CD14-positive monocyte (primary cell): ENCODE data around the gene PVALEF. TPM values are rescaled to one million over a fixed set of nuclear protein-coding genes. Genes with fewer than 3 reads are reported as not detected.

Experiments
- DNase-seq, 3 donors: peaks; one replicate each; pipeline ENCODE4 v3.0.0-alpha.2; 2011 to 2022
- H2AFZ ChIP-seq: 2 replicates; pipeline ENCODE4 v1.6.0; 2012; ENCODE audit warnings: mild to moderate bottlenecking, low read depth, low read length, inconsistent platforms; ENCODE audit not compliant: insufficient read depth, poor library complexity, severe bottlenecking
- H3K27ac ChIP-seq, 2 donors: 1 replicate in 1 of 2; 2 replicates in 1 of 2; pipeline ENCODE4 v1.5.1; 2012 to 2013; ENCODE audit warnings: low read length in 2 of 2, control low read depth in 1 of 2, inconsistent platforms in 1 of 2, low read depth in 1 of 2, mild to moderate bottlenecking in 1 of 2
- H3K27me3 ChIP-seq, 2 donors: one replicate each; pipeline versions ENCODE4 v1.6.0 to v1.6.1; 2011 to 2013; ENCODE audit warnings: low read length in 2 of 2; ENCODE audit not compliant: control insufficient read depth in 2 of 2, insufficient read depth in 2 of 2
- H3K36me3 ChIP-seq, 2 donors: replicated peaks in 1 of 2; 1 replicate in 1 of 2; 2 replicates in 1 of 2; pipeline versions ENCODE4 v1.5.1 to v1.6.1; 2012 to 2013; ENCODE audit warnings: low read length in 2 of 2, control low read depth in 1 of 2, inconsistent platforms in 1 of 2, mild to moderate bottlenecking in 1 of 2; ENCODE audit not compliant: insufficient read depth in 2 of 2, control insufficient read depth in 1 of 2
- H3K4me1 ChIP-seq, 2 donors: 1 replicate in 1 of 2; 2 replicates in 1 of 2; pipeline versions ENCODE4 v1.5.1 to v1.6.1; 2012 to 2013; ENCODE audit warnings: low read length in 2 of 2, control low read depth in 1 of 2, inconsistent platforms in 1 of 2, mild to moderate bottlenecking in 1 of 2, moderate library complexity in 1 of 2; ENCODE audit not compliant: insufficient read depth in 2 of 2, control insufficient read depth in 1 of 2
- H3K4me2 ChIP-seq: replicated peaks from 2 replicates; pipeline ENCODE3; 2012; ENCODE audit warnings: low read length, moderate library complexity, mild to moderate bottlenecking; ENCODE audit not compliant: poor library complexity, severe bottlenecking; ENCODE audit errors: extremely low read depth
- H3K4me3 ChIP-seq, 3 experiments: fragments of 200-600 bp in 1 of 3; sonication (generic) in 1 of 3; replicated peaks in 1 of 3; 1 replicate in 2 of 3; 2 replicates in 1 of 3; pipeline ENCODE4 v1.5.1; 2011 to 2013; ENCODE audit warnings: low read length in 3 of 3, mild to moderate bottlenecking in 3 of 3, control low read depth in 2 of 3, low read depth in 2 of 3, inconsistent platforms in 1 of 3, moderate library complexity in 1 of 3
- H3K79me2 ChIP-seq: 2 replicates; pipeline ENCODE4 v1.6.0; 2012; ENCODE audit warnings: mild to moderate bottlenecking, control low read depth, inconsistent platforms, low read length, moderate library complexity; ENCODE audit not compliant: insufficient read depth
- H3K9ac ChIP-seq: 2 replicates; pipeline ENCODE4 v1.6.0; 2017; ENCODE audit warnings: low read length, mild to moderate bottlenecking; ENCODE audit not compliant: insufficient read depth, poor library complexity, severe bottlenecking
- H3K9me3 ChIP-seq, 2 donors: replicated peaks in 1 of 2; 1 replicate in 1 of 2; 2 replicates in 1 of 2; pipeline versions ENCODE4 v1.5.1 to v1.6.1; 2012 to 2013; ENCODE audit warnings: low read length in 2 of 2, control low read depth in 1 of 2; ENCODE audit not compliant: control insufficient read depth in 1 of 2, insufficient read depth in 1 of 2
- H4K20me1 ChIP-seq: 2 replicates; pipeline ENCODE4 v1.6.0; 2012; ENCODE audit warnings: mild to moderate bottlenecking, low read length, control low read depth, moderate library complexity; ENCODE audit not compliant: insufficient read depth
- H3K27ac Mint-ChIP-seq, 7 donors: one replicate each; pipeline ENCODE4 v1.8.0; 2020; ENCODE audit warnings: mild to moderate bottlenecking in 7 of 7, mixed read lengths in 7 of 7, moderate library complexity in 6 of 7, inconsistent platforms in 2 of 7
- H3K27me3 Mint-ChIP-seq, 3 donors: one replicate each; pipeline ENCODE4 v1.8.0; 2021 to 2022; ENCODE audit warnings: low read depth in 3 of 3, mild to moderate bottlenecking in 3 of 3, mixed read lengths in 3 of 3, moderate library complexity in 3 of 3, inconsistent platforms in 1 of 3
- H3K36me3 Mint-ChIP-seq, 2 donors: one replicate each; pipeline ENCODE4 v1.8.0; 2020; ENCODE audit warnings: mixed read lengths in 2 of 2, inconsistent platforms in 1 of 2, mild to moderate bottlenecking in 1 of 2
- H3K4me1 Mint-ChIP-seq: one replicate; pipeline ENCODE4 v1.8.0; 2020; ENCODE audit warnings: mild to moderate bottlenecking, mixed read lengths
- H3K4me3 Mint-ChIP-seq, 2 donors: one replicate each; pipeline ENCODE4 v1.8.0; 2020; ENCODE audit warnings: mild to moderate bottlenecking in 2 of 2, mixed read lengths in 2 of 2, moderate library complexity in 1 of 2
- H3K9me3 Mint-ChIP-seq, 7 donors: one replicate each; pipeline ENCODE4 v1.8.0; 2020 to 2022; ENCODE audit warnings: mixed read lengths in 7 of 7, mild to moderate bottlenecking in 6 of 7, moderate library complexity in 6 of 7, inconsistent platforms in 2 of 7
- CTCF ChIP-seq: fragments of 200-600 bp; IDR thresholded peaks from one replicate; pipeline ENCODE4 v1.8.0; 2022; ENCODE audit warnings: antibody characterized with exemption, mild to moderate bottlenecking
- WGBS: methylation state at CpG from one replicate; pipeline ENCODE4 v1.1.5; 2013; ENCODE audit warnings: missing lambda C conversion rate; ENCODE audit not compliant: insufficient coverage; 5-methylcytosine and 5-hydroxymethylcytosine counted together
- intact Hi-C, 2 donors: fragments of 100-400 bp; cut with micrococcal nuclease; formaldehyde crosslinking; loops; one replicate each; pipeline versions ENCODE4 v1.15.0 to v1.15.1; 2023
- polyA plus RNA-seq, 3 donors: library from polyadenylated mRNA; depleted of rRNA in 1 of 3; unstranded in 2 of 3; stranded (reverse) in 1 of 3; fragments of 300-500 nt in 2 of 3; fragments of >200 nt in 1 of 3; fragmentation: Illumina TruSeq in 2 of 3; gene quantifications; 1 replicate in 2 of 3; 2 replicates in 1 of 3; pipeline ENCODE4 v1.2.3, GENCODE V29; 2012 to 2021

PVALEF gene
- polyA plus RNA-seq, 3 donors = not detected

- no peak for TF ChIP-seq CTCF
- Mint-ChIP-seq H3K9me3 (no peaks in the 10 kb centered on the region), H3K27me3 (peaks cover 0 to 7% (median 0%) of the 10 kb centered on the region in 3 donors), H3K27ac (no peak overlapping the region), H3K4me3 (no peak overlapping the region), H3K36me3 (peaks cover 7 to 8% of the 10 kb centered on the region in 2 donors), H3K4me1 (no peaks in the 10 kb centered on the region)
- H3K36me3 ChIP-seq = peaks cover 6 to 13% of the 10 kb centered on the region in 2 donors
- no peak overlapping the region for H3K4me2 ChIP-seq
- H3K4me1 ChIP-seq = no peaks in the 10 kb centered on the region
- H3K79me2 ChIP-seq = no peaks in the 10 kb centered on the region
- no peak overlapping the region for H2AFZ ChIP-seq
- intact Hi-C loops = no loop called here
- H3K27me3 ChIP-seq = no peaks in the 10 kb centered on the region
- H3K4me3 ChIP-seq = no peak overlapping the region
- H3K9ac ChIP-seq = no peak overlapping the region
- WGBS = 96% methylated on average over 21 of the region's 23 CpGs
- H3K27ac ChIP-seq = no peak overlapping the region
- peaks cover 43% of the 10 kb centered on the region for H4K20me1 ChIP-seq
- no peaks in the 10 kb centered on the region for H3K9me3 ChIP-seq
- no peak for DNase-seq
Measured at GRCh38 chr17:81128774-81129173, 36.5 kb upstream of the PVALEF start.

DNA sequence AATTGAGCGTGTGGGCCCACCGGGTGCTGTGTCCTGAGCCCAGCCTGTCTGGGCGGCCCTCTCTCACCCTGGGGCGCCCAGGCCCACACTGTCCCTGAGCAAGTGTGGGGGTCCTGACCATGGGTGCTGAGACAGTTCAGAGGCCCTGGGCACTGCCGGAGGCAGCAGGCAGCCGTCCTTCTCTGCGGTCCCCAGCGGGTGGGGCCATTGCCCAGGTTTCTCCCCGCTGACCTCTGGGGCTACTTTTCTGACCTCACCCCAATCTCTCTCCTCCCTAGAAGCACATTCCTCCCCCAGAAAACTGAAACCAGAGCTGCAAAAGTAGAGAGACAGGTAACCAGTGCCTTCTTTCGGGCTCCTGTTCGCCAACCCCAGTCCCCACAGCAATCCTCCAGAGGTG, 36.0 kb upstream of the PVALEF start:
- no peak overlapping the region for H3K27ac ChIP-seq
- no peak overlapping the region for H3K4me2 ChIP-seq
- peaks cover 47% of the 10 kb centered on the region for H4K20me1 ChIP-seq
- H3K4me3 ChIP-seq = no peak overlapping the region
- H3K9ac ChIP-seq = no peak overlapping the region
- intact Hi-C loops = no loop called here
- no peak for DNase-seq
- Mint-ChIP-seq H3K4me1 (no peaks in the 10 kb centered on the region), H3K4me3 (no peak overlapping the region), H3K27ac (peak overlapping the region in 2 of 7 donors; percentile 3 to 77), H3K9me3 (no peaks in the 10 kb centered on the region), H3K27me3 (peaks cover 0 to 7% (median 0%) of the 10 kb centered on the region in 3 donors), H3K36me3 (peaks cover 4 to 10% of the 10 kb centered on the region in 2 donors)
- H3K9me3 ChIP-seq = no peaks in the 10 kb centered on the region
- H2AFZ ChIP-seq = no peak overlapping the region
- peaks cover 4 to 13% of the 10 kb centered on the region in 2 donors for H3K36me3 ChIP-seq
- peak; percentile 6 for TF ChIP-seq CTCF
- H3K79me2 ChIP-seq = no peaks in the 10 kb centered on the region
- H3K4me1 ChIP-seq = no peaks in the 10 kb centered on the region
- WGBS = 97% methylated on average over 11 of the region's 11 CpGs
- no peaks in the 10 kb centered on the region for H3K27me3 ChIP-seq
